Lower leg skin (tissue), 4 donors: ENCODE measurements around the gene PBXIP1. TPM values are rescaled to one million over a fixed set of nuclear protein-coding genes. Genes with fewer than 3 reads are reported as not detected.

Experiments used
- DNase-seq, 2 donors: peaks; one replicate each; pipeline ENCODE4 v3.0.0-alpha.2; 2019; ENCODE audit warnings: low spot score in 2 of 2
- H3K4me3 ChIP-seq: fragments of 200-600 bp; sonication (generic); 2 replicates; pipeline ENCODE4 v1.5.1; 2017; ENCODE audit warnings: mild to moderate bottlenecking, low read depth; ENCODE audit not compliant: poor library complexity, severe bottlenecking
- CTCF ChIP-seq, 3 donors: fragments of 450-650 bp; IDR thresholded peaks; one replicate each; pipeline ENCODE4 v1.5.1; 2016; ENCODE audit warnings: antibody characterized with exemption in 3 of 3, mild to moderate bottlenecking in 3 of 3, moderate library complexity in 2 of 3
- POLR2A ChIP-seq, 2 donors: fragments of 450-650 bp; IDR thresholded peaks; one replicate each; pipeline ENCODE4 v1.6.1; 2016 to 2017; ENCODE audit warnings: antibody characterized with exemption in 2 of 2, mild to moderate bottlenecking in 1 of 2, moderate library complexity in 1 of 2
- WGBS, 2 donors: methylation state at CpG; one replicate each; pipeline ENCODE4 v1.1.5; 2018; 5-methylcytosine and 5-hydroxymethylcytosine counted together
- intact Hi-C: fragments of 100-400 bp; cut with DNase I; formaldehyde crosslinking; loops from one replicate; pipeline ENCODE4 v1.15.0; 2023; ENCODE audit warnings: low total_unique reads
- total RNA-seq, 4 donors: library from RNA; depleted of rRNA; stranded (reverse); fragments of >200 nt; gene quantifications; one replicate each; pipeline ENCODE4 v1.1.0, GENCODE V29; 2016

The PBXIP1 gene
- total RNA-seq, 4 donors from 2014 or later = 52.1 to 84.1 (median 63.7) TPM

- DNase-seq = no peak
- H3K4me3 ChIP-seq = no peak overlapping the region
- intact Hi-C loops = no loop called here
- TF ChIP-seq CTCF (IDR thresholded peaks at IDR 0.05) (no peak), POLR2A (IDR thresholded peaks at IDR 0.05) (no peak)
- 53 to 56% methylated on average over 9 of the region's 9 CpGs for WGBS, 2 donors
Observed at GRCh38 chr1:154944401-154945159, 11.3 kb downstream of the PBXIP1 start.

GRCh38 chr1:154943649-154944400, 12.1 kb downstream of the PBXIP1 start:
- WGBS, 2 donors = 40 to 44% methylated on average over 6 of the region's 6 CpGs
- TF ChIP-seq CTCF (IDR thresholded peaks at IDR 0.05) = no peak
- TF ChIP-seq POLR2A (IDR thresholded peaks at IDR 0.05) = no peak
- no peak overlapping the region for H3K4me3 ChIP-seq
- intact Hi-C loops = no loop called here
- no peak for DNase-seq

- no peak for TF ChIP-seq CTCF (IDR thresholded peaks at IDR 0.05)
- no peak for TF ChIP-seq POLR2A (IDR thresholded peaks at IDR 0.05)
Observed at GRCh38 chr1:154941333-154942013, 14.4 kb downstream of the PBXIP1 start.

GRCh38 chr1:154940651-154941194, 15.2 kb downstream of the PBXIP1 start:
- no peak overlapping the region for H3K4me3 ChIP-seq
- TF ChIP-seq CTCF (IDR thresholded peaks at IDR 0.05) (no peak), POLR2A (IDR thresholded peaks at IDR 0.05) (no peak)
- WGBS, 2 donors = 63 to 65% methylated on average over 8 of the region's 8 CpGs
- no peak for DNase-seq
- intact Hi-C loops = no loop called here

More at GRCh38 chr1:154941333-154942013, 14.4 kb downstream of the PBXIP1 start:
- no peak for DNase-seq
- 60 to 70% methylated on average over 5 of the region's 5 CpGs for WGBS, 2 donors
- intact Hi-C loops = no loop called here
- H3K4me3 ChIP-seq = no peak overlapping the region

- no peak for TF ChIP-seq CTCF (IDR thresholded peaks at IDR 0.05)
- no peak for TF ChIP-seq POLR2A (IDR thresholded peaks at IDR 0.05)
- WGBS, 2 donors = 75 to 86% methylated on average over 1 of the region's 1 CpG
- no peak for DNase-seq
- intact Hi-C loops = no loop called here
- no peak overlapping the region for H3K4me3 ChIP-seq
Observed at GRCh38 chr1:154940213-154940560, 15.7 kb downstream of the PBXIP1 start.
